Stimulated activated CD8-positive, alpha-beta memory T cell treated with anti-CD3 and anti-CD28 coated beads, Interleukin-4, amount 100 ng/mL, for 24 hours (primary cell): ENCODE results near the gene COPS3.
A peak's percentile ranks its signal among the peaks of the same experiment; 100 is the strongest.

Experiments used
- DNase-seq: peaks from one replicate; pipeline ENCODE4 v3.0.0-alpha.2; 2020; ENCODE audit warnings: low read depth

Gene COPS3

DNA sequence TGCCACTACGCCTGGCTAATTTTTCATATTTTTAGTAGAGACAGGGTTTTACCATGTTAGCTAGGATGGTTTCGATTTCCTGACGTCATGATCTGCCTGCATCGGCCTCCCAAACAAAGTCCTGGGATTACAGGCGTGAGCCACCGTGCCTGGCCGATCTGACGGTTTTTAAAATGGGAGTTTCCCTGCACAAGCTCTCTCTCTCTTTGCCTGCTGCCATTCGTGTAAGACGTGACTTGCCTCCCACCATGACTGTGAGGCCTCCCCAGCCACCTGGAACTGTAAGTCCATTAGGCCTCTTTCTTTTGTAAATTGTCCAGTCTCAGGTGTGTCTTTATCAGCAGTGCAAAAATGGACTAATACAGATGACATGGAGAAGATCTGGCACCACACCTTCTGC lies 39.4 kb downstream of the COPS3 start:
- DNase-seq: no peak

DNA sequence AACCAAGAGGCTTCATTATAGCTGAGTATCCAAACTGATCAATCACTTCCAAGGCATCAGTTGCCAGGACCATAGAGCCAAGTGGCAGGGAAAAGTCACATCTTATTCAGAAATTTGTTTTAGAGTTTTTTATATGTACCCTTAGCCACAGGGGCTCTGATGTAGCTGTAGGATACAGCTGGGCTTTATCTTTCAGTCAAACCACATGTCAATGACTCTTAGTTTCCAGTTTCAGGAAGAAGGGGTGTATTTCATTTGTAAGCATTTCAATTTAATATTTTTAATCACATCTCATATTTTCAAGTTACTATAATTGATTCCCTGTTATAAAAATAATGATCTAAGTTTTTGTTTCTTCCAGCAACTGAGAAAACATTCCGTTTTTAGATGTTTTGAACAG lies 41.2 kb downstream of the COPS3 start:
- no peak for DNase-seq

DNA sequence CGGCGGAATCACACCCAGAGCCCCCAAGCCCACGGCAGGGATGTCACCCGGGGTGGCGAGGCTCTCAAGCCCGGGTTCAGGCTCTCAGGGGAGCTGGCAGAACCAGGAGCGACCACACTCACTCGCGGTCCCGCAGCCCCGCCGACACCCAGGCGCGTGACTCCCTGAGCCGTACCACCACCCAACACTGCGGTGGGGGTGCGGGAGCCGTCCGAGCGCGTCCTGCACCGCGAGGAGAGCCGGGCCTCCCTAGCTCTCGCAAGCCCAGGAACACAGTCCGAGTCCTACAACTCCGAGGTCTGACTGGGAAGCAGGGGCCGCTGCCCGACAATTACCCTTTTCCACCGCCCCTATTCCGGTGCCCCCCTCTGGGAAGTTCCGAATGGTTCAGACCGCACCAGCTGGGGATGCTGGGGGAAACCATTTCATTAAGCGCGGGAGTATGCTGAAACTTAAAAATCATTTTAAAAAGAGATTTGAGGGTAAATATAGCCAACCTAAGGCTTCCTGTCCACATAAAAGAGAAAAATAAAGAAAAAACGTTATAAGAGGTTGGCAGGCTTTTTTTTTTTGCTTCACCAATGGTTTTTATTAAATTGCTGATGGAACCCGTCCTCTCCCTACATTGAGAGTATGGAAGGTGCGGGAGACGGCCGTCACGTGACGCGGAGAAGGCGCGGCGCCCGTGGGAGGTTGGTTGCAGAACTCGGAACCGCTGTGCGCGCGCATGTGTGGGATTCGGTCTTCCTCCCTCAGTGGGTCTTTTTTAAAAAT lies 43.8 kb downstream of the COPS3 start, which contains the start of gene FLCN:
Gene FLCN, minus strand, starts transcription at position 143 of the 774 bp plus-strand sequence. CDS start 9,031 bp downstream, outside the sequence.
- DNase-seq: peak; percentile 88

DNA sequence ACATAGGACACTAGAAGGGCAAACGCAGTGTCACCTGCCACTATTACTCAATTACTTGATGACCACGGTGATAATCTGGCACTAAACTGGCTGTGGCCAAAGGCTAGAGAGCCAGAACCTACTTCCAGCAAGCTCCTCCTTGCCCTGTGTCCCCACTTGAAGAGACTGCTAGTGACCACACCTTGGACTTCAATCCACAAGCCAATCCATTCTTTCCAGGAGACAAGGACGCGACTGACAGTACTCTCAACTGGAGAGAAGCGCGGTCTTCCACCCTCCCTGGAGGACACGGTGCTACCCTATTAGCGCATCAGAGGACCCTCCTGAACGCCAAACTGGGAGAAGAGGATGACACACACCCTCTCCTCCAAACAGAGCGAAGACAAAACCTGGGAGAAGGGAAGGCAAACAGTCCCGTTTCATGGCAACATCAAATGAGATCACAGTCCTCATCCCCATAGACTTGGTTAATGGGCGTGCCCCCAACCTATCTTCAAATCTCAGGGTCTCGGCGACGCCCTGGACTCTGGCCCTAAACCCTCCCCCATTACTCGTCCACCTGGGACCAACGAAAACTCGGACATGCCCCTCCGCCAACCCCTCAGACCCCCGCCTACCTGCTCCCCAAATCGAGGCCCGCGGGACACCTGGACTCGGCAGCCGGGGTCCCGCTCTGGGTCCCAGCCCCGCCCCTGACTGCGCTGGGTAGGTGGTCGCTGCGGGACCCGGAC lies 44.6 kb downstream of the COPS3 start:
- no peak for DNase-seq

DNA sequence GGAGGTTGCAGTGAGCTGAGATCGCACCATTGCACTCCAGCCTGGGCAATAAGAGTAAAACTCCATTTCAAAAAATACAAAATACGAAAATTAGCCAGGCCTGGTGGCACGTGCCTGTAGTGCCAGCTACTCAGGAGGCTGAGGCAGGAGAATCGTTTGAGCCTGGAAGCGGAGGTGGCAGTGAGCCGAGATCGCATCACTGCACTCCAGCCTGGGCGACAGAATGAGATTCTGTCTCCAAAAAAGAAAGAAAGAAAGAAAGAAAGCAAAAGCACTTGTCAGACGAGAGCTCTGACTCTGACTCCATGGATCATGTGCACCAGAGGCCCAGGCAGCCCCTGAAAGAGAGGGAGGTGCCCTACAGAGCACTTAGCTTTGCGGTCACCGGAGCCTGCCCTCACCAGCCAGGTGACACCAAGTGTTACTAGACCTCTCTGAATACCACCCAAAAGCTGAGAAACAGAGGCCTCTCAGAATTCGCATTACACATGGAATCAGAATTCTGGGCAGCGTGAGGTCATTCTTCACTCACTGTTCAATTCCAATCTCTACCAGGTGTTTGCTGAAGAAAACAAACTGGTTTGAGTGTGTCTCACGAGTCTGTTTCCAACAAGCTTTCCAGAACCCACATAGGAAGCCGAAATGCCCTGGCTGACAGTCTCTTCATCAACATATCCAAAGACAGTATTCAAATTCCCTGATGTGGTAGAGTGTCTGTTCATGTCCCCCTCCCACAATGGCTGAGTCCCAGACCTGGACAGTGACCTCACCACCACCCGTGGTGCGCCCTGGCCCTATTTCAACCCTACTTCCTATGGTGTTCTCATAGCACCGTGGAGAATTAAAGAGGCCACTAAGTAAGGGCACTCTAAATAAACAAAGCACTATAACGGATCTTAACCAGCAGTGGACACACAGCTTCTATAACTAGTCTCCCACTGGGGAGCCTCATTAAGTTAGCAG lies 45.6 kb downstream of the COPS3 start:
- DNase-seq: no peak

DNA sequence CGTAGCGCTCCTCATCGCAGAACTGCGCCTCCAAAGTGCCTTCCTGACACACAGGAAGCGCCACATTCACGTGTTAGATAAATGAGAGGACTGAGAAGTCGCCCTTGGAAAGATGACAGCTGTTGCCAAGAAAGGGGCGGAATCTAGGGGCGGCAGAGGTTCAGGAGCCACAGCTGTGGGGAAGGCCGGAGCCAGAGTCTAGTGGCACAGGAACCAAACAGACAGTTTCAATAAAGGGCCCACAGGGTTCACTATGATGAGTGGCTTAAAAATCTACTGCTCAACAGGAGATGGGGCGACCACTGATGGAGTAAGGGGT lies 48.8 kb downstream of the COPS3 start:
- no peak for DNase-seq

DNA sequence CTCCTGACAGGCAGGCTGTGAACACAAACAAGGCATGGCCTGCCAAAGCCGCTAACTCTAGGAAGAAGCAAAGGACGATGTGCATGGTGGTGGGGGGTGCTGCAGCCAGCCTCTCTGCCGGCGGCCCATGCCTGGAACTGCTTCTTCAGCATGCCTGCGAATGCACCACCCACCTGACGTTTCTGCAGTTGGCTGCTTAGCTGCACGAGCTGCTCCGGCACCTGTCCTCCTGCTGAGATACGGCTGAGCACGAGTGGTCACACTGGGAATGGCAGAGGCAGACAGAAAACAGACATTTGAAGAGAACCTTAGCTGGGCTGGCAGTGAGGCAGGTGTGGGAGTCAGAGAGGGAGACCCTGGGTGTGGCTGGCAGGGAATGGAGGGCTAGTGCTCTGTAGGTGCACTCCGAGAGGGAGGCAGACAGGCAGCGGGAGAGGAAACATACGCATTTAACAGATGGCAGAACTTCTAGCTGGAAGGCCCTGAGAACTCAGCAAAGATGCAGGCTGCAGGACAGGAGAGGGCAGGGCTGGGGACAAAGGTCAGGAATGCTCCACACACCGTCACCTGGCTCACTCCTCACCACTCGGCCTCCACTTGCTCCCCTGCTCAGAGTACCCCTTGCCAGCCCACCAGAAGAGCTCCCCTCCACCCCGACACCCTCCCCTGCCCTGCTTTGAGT lies 49.3 kb downstream of the COPS3 start:
- no peak for DNase-seq

DNA sequence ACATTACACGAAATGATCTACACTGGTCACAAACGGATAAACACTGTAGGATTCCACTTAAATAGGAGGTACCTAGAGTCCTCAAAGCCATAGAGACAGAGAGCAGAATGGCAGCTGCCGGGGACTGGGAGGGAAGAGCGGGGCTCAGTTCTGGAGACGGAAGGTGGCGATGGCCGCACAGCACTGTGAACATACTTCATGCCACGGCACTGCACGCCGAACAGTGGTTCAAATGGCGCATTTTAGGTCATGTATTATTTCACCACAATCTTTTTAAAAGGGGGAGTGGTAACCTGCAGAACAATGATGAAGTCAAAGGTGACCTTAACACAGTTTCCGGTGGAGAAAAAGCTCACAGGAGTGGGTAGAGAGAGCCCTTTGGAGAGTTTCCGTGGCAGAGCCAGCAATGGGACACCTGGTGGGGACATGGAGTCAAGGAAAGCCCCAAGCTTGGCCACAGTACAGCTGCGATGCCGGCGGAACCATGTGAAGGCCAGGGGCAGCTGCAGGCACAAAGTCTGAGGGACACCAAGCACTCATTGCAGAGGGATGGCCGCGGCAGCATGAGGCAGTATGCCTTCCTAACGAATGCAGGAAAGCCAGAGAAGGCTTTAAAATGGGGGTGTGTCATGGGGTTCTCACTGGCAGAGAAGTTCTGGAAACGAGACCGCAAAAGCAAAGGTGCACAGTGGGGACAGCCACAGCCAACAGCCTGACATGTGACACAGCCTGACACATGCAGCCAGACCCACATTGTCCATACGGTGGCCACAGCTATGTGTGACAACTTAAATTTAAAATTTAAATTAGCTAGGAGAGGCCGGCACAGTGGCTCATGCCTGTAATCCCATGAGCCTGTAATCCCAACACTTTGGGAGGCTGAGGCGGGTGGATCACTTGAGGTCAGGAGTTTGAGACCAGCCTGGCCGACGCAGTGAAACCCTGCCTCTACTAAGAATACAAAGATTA lies 51.3 kb downstream of the COPS3 start:
- no peak for DNase-seq

DNA sequence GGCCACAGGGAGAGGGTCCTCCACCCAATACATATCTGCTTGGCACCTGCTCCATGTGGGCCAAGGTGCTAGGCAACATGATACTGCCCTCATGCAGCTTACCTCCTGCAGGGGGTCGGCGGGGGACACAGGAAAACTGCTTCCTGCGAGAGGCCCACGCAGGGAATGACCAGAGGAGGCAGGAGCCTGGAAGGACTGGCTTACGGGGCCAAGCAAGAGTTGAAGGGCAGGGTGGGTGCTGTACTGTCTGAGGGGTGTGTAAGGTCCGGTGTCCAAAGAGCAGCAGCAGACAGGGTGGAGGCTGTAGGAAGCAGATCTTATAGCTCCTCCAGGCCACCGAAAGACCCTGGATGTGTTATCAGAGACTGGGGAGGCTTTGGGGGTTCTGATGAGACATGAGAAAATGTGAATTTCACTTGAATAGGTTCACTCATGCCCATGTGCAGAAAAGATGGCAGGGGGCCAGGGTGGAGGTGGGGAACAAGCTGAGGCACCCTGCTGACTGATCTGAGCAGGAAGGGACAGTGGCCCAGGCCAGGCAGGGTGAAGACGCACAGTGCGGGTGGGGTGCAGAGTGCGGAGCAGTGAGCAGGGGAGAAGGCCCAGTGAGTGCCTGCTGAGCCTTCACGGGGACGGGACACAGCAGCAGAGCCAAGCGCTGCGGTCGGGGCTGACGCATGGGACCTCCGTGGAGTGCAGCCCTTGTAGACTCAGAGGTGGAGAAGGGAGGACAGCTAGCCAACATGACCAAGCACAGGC lies 52.3 kb downstream of the COPS3 start:
- DNase-seq: no peak

DNA sequence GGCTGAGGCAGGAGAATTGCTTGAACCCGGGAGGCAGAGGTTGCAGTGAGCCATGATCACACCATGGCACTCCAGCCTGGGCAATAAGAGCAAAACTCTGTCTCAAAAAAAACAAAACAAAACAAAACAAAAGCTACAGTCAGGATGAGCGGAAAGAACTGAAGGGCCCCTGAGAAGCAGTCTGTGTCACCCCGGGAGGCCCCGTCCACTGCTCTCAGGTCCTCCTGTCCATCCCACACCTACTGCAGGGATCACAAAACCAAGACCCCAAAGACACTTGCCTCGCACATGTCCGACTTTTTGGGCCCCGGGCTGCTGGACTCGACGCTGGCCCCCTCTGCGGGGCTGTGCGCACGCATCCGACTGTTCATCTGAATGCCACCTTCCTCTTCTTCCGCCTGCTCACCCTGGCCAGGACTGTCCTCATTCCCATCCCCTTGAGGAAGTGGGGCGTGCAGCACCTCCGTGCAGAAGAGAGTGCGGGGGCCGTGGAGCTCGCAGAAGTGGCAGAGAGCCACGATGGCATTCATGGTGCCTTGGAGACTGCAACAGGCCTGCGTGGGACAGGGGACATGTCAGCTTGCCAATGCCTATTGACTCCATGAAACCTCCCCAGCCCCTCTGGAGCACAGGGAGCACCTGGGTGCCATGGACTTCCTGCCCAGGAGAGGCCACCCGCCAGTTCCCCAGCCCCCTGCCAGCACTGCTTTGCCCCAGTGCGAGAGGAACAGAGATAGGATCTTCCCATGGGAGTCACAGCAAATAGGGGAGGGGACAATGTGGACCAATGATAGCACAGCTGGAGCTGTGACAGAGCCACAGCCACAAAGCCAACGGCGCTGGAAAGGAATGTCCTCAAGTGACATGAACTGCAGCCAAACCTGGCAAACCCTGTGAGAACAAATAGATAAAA lies 53.2 kb downstream of the COPS3 start:
- DNase-seq: no peak

DNA sequence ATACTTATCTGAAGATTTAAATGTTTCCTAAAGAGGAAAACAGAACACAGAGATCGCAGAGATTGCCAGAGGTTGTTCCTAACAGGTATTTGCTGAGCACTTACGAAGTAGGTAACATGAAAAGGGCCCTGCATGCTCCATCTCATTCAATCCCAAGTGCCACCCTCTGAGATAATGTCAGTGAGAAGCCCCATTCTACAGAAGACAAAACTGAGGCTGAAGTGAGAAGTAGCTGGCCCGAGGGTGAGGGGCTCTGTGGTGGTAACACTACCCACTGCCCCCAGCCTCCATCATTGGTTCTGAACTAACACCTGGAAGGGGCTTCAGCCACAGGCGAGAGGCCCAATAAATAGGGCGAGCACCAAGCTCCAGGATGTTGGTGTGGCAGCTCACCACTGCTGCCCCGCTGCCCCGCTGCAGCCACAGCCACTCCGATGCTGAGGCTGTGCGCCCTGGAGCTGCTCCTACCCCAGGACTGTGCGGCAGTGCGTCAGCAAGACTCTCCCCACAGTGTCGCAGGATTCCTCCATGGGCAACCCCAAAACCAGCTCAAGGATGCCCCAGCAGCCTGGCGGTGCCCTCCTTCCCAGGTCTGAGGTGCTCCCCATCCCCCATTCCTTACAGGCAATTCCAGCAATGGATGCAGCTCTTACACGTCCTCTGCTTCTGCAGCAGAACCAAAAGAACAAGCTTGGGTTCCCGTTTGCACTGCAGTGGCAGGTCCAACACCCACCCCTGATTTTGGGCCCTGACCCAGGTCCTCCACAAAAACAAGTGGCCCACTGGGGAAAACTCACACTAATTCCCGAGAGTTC lies 54.4 kb downstream of the COPS3 start:
- no peak for DNase-seq

DNA sequence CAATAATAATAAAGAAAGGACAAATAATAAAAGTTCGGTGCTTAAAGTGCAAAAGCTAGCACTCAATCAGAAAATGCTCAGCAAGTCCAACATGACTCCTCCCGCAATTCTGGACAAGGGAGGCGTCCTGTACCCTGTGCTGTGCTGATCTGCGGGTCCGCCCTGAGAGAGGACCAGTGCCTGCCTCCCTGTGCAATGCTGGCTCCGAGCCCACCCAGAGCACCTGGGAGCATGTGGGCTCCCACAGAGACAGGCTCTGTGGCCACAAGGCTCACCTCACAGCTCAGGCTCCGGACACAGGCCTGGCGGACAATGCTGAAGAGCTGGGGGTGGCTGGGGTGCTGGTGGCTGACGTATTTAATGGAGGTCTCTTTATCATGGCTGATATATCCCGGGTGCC lies 55.1 kb downstream of the COPS3 start:
- no peak for DNase-seq

DNA sequence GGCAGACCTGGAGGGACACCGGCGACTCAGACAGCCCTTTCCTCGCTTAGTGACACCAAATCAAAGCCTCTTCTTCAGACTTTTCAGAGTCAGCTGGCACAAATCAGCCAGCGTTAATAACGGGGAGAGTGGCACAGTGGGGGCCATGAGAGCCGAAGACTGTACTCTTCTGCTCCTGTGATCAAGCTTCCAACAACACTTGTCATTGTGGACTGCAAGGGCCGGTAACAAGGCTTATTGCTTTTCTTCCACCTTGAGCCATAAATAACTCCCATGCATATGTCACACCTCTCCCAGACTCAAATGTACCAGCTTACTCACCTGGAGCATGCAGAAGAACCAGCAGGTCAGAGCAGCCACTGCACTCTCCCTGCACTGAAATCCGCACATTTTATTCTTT lies 56.9 kb downstream of the COPS3 start:
- DNase-seq: no peak

DNA sequence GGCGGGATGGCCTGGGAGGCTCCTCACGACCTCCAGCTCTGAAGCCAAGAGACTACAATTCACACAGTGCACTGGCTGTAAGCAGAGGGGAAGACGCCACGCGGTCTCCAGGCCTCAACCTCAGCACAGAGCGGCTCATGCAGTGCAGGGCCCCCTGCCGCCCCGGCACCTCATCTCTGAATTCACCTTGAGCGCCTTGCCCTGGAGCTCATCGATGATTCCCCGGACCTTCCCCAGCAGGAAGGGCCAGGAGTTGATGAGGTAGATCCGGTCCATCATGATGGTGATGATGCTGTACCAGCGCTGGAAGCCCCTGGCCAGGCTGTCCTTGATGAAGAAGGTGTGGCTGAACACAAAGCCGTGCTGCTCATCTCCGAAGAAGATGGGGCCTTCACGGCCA lies 57.3 kb downstream of the COPS3 start:
- DNase-seq: no peak

DNA sequence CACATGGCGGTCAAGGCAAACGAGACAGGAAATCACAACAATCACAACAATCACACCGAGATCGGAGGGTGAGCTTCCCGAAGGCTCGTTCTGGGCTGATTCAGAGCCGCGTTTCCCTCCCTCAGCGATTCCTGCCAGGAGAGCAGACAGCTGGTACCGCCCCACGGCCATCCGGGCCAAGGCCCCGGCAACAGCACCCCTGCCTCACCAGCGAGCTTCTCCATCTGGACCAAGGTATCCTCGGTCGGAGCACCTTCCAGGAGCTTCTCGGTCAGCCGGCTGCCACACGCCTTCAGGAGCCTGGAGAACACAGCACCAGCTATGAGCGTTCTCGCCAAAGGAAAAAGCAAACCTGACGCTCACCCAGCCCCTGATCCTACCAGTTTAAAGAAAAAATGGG lies 59.7 kb downstream of the COPS3 start:
- DNase-seq: no peak

DNA sequence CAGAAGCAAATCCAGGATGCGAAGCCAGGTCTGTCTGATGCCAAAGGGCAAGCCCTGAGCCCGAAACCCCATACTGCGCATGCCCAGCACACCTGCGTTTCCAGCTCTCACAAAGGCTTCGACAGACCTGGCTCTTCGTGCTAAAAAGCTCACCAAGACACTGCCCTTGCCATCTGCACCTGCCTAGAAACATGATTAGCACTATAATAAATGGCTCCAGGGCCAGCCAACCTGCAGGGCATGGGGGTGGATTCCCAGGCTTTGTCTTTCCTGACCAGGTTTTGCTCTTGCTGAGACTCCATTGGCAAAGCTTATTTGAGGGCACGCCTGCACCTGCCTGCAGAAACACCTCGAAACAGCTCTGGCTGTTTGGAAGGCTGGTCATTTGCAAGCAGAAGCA lies 60.5 kb downstream of the COPS3 start:
- DNase-seq: no peak

DNA sequence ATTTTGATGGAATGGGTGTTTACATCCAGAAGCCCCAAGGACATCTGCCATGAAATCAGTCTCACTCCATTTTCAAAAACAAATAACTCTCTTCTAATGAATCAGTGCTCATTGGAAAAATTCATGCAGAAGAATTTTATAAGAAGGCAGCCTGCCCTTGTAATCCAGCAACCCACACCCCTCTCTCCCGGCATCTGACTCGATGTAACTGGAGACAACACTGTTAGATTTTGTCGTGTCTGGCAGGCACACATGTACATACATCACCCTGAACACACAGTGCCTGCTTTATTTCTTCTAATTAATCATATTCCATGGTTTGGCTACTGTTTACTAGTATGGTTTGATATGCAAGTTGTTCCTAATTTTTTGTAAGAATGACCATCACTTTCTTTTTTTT lies 63.1 kb downstream of the COPS3 start:
- DNase-seq: no peak

DNA sequence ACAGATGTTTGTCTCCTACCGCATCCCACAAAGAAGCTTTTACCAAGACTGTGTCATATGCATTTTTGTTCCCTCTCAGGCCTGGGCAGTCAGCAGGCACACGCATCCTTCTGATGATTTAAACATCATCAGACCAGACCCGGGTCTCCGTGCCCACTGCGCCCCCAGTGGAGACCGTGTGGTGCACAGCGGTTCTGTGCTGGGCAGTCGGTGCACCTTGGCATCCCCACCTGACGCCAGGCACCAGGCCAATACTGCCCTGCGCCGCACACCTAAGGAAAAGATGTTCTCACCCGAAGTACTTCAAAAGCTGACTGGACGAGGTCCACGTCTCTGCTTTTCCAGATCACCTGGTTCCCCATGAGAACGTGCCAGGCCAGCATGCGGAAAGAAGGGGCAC lies 64.3 kb downstream of the COPS3 start:
- no peak for DNase-seq
